Activated CD8-positive, alpha-beta memory T cell treated with anti-CD3 and anti-CD28 coated beads, Interleukin-2, amount 10 ng/mL, durations not matched to agents 7 days and 5 days (primary cell): ENCODE data around the gene CDKL5. TPM values are rescaled to one million over a fixed set of nuclear protein-coding genes. Genes with fewer than 3 reads are reported as not detected.

Experiments used
- total RNA-seq, 2 experiments: library from RNA; stranded (reverse); gene quantifications; one replicate each; pipeline ENCODE4 v1.2.3, GENCODE V29; 2021

CDKL5 gene
- total RNA-seq, 2 experiments from 2014 or later: 1.1 to 1.3 TPM

Other genes with a start within 250 kb of the CDKL5 start
- gene BEND2, start 204.7 kb upstream of the CDKL5 start, total RNA-seq: not detected
- gene SCML2, start 70.9 kb upstream of the CDKL5 start, total RNA-seq: 1 to 10 TPM; 2.6 to 2.9 TPM
- gene RS1, start 246.5 kb downstream of the CDKL5 start, total RNA-seq: not detected